CD14-positive monocyte (primary cell): ENCODE data around the gene MICAL2. TPM values are rescaled to one million over a fixed set of nuclear protein-coding genes. Genes with fewer than 3 reads are reported as not detected.

ENCODE experiments used
- DNase-seq, 3 donors: peaks; one replicate each; pipeline ENCODE4 v3.0.0-alpha.2; 2011 to 2022
- H2AFZ ChIP-seq: 2 replicates; pipeline ENCODE4 v1.6.0; 2012; ENCODE audit warnings: mild to moderate bottlenecking, low read depth, low read length, inconsistent platforms; ENCODE audit not compliant: insufficient read depth, poor library complexity, severe bottlenecking
- H3K27ac ChIP-seq, 2 donors: 1 replicate in 1 of 2; 2 replicates in 1 of 2; pipeline ENCODE4 v1.5.1; 2012 to 2013; ENCODE audit warnings: low read length in 2 of 2, control low read depth in 1 of 2, inconsistent platforms in 1 of 2, low read depth in 1 of 2, mild to moderate bottlenecking in 1 of 2
- H3K27me3 ChIP-seq, 2 donors: one replicate each; pipeline versions ENCODE4 v1.6.0 to v1.6.1; 2011 to 2013; ENCODE audit warnings: low read length in 2 of 2; ENCODE audit not compliant: control insufficient read depth in 2 of 2, insufficient read depth in 2 of 2
- H3K36me3 ChIP-seq, 2 donors: replicated peaks in 1 of 2; 1 replicate in 1 of 2; 2 replicates in 1 of 2; pipeline versions ENCODE4 v1.5.1 to v1.6.1; 2012 to 2013; ENCODE audit warnings: low read length in 2 of 2, control low read depth in 1 of 2, inconsistent platforms in 1 of 2, mild to moderate bottlenecking in 1 of 2; ENCODE audit not compliant: insufficient read depth in 2 of 2, control insufficient read depth in 1 of 2
- H3K4me1 ChIP-seq, 2 donors: 1 replicate in 1 of 2; 2 replicates in 1 of 2; pipeline versions ENCODE4 v1.5.1 to v1.6.1; 2012 to 2013; ENCODE audit warnings: low read length in 2 of 2, control low read depth in 1 of 2, inconsistent platforms in 1 of 2, mild to moderate bottlenecking in 1 of 2, moderate library complexity in 1 of 2; ENCODE audit not compliant: insufficient read depth in 2 of 2, control insufficient read depth in 1 of 2
- H3K4me2 ChIP-seq: replicated peaks from 2 replicates; pipeline ENCODE3; 2012; ENCODE audit warnings: low read length, moderate library complexity, mild to moderate bottlenecking; ENCODE audit not compliant: poor library complexity, severe bottlenecking; ENCODE audit errors: extremely low read depth
- H3K4me3 ChIP-seq, 3 experiments: fragments of 200-600 bp in 1 of 3; sonication (generic) in 1 of 3; replicated peaks in 1 of 3; 1 replicate in 2 of 3; 2 replicates in 1 of 3; pipeline ENCODE4 v1.5.1; 2011 to 2013; ENCODE audit warnings: low read length in 3 of 3, mild to moderate bottlenecking in 3 of 3, control low read depth in 2 of 3, low read depth in 2 of 3, inconsistent platforms in 1 of 3, moderate library complexity in 1 of 3
- H3K79me2 ChIP-seq: 2 replicates; pipeline ENCODE4 v1.6.0; 2012; ENCODE audit warnings: mild to moderate bottlenecking, control low read depth, inconsistent platforms, low read length, moderate library complexity; ENCODE audit not compliant: insufficient read depth
- H3K9ac ChIP-seq: 2 replicates; pipeline ENCODE4 v1.6.0; 2017; ENCODE audit warnings: low read length, mild to moderate bottlenecking; ENCODE audit not compliant: insufficient read depth, poor library complexity, severe bottlenecking
- H3K9me3 ChIP-seq, 2 donors: replicated peaks in 1 of 2; 1 replicate in 1 of 2; 2 replicates in 1 of 2; pipeline versions ENCODE4 v1.5.1 to v1.6.1; 2012 to 2013; ENCODE audit warnings: low read length in 2 of 2, control low read depth in 1 of 2; ENCODE audit not compliant: control insufficient read depth in 1 of 2, insufficient read depth in 1 of 2
- H4K20me1 ChIP-seq: 2 replicates; pipeline ENCODE4 v1.6.0; 2012; ENCODE audit warnings: mild to moderate bottlenecking, low read length, control low read depth, moderate library complexity; ENCODE audit not compliant: insufficient read depth
- H3K27ac Mint-ChIP-seq, 7 donors: one replicate each; pipeline ENCODE4 v1.8.0; 2020; ENCODE audit warnings: mild to moderate bottlenecking in 7 of 7, mixed read lengths in 7 of 7, moderate library complexity in 6 of 7, inconsistent platforms in 2 of 7
- H3K27me3 Mint-ChIP-seq, 3 donors: one replicate each; pipeline ENCODE4 v1.8.0; 2021 to 2022; ENCODE audit warnings: low read depth in 3 of 3, mild to moderate bottlenecking in 3 of 3, mixed read lengths in 3 of 3, moderate library complexity in 3 of 3, inconsistent platforms in 1 of 3
- H3K36me3 Mint-ChIP-seq, 2 donors: one replicate each; pipeline ENCODE4 v1.8.0; 2020; ENCODE audit warnings: mixed read lengths in 2 of 2, inconsistent platforms in 1 of 2, mild to moderate bottlenecking in 1 of 2
- H3K4me1 Mint-ChIP-seq: one replicate; pipeline ENCODE4 v1.8.0; 2020; ENCODE audit warnings: mild to moderate bottlenecking, mixed read lengths
- H3K4me3 Mint-ChIP-seq, 2 donors: one replicate each; pipeline ENCODE4 v1.8.0; 2020; ENCODE audit warnings: mild to moderate bottlenecking in 2 of 2, mixed read lengths in 2 of 2, moderate library complexity in 1 of 2
- H3K9me3 Mint-ChIP-seq, 7 donors: one replicate each; pipeline ENCODE4 v1.8.0; 2020 to 2022; ENCODE audit warnings: mixed read lengths in 7 of 7, mild to moderate bottlenecking in 6 of 7, moderate library complexity in 6 of 7, inconsistent platforms in 2 of 7
- WGBS: methylation state at CpG from one replicate; pipeline ENCODE4 v1.1.5; 2013; ENCODE audit warnings: missing lambda C conversion rate; ENCODE audit not compliant: insufficient coverage; 5-methylcytosine and 5-hydroxymethylcytosine counted together
- intact Hi-C, 2 donors: fragments of 100-400 bp; cut with micrococcal nuclease; formaldehyde crosslinking; loops; one replicate each; pipeline versions ENCODE4 v1.15.0 to v1.15.1; 2023
- polyA plus RNA-seq, 3 donors: library from polyadenylated mRNA; depleted of rRNA in 1 of 3; unstranded in 2 of 3; stranded (reverse) in 1 of 3; fragments of 300-500 nt in 2 of 3; fragments of >200 nt in 1 of 3; fragmentation: Illumina TruSeq in 2 of 3; gene quantifications; 1 replicate in 2 of 3; 2 replicates in 1 of 3; pipeline ENCODE4 v1.2.3, GENCODE V29; 2012 to 2021
- TF ChIP-seq, protein P1 (sequence below): fragments of 200-600 bp; IDR thresholded peaks from one replicate; pipeline ENCODE4 v1.8.0; 2022; ENCODE audit warnings: antibody characterized with exemption, mild to moderate bottlenecking

The MICAL2 gene
- polyA plus RNA-seq, 3 donors = 39.8 to 72.5 (median 44.0) TPM

DNA sequence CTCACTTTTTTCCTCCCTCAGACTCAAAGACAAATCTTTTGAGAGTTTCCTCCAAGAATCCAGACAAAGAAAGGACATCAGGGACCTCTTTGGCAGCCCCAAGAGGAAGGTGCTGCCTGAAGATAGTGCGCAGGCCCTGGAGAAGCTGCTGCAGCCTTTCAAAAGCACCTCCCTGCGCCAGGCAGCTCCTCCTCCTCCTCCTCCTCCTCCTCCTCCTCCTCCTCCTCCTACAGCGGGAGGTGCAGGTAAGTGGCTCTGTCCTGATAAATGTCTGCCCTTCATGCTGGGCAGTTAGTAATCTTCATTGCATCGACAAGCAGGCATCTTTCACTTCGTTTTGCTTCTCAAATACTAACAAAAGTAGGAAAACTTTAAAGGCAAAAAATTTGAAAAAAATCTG lies 184.2 kb downstream of the MICAL2 start:
- Histone ChIP-seq H4K20me1 (no peaks in the 10 kb centered on the region), H3K4me3 (no peak overlapping the region), H3K27ac (no peak overlapping the region), H3K9ac (no peak overlapping the region), H3K4me1 (no peaks in the 10 kb centered on the region), H3K9me3 (peaks cover 0 to 11% of the 10 kb centered on the region in 2 donors), H2AFZ (no peak overlapping the region), H3K4me2 (no peak overlapping the region), H3K36me3 (no peaks in the 10 kb centered on the region), H3K27me3 (no peaks in the 10 kb centered on the region), H3K79me2 (no peaks in the 10 kb centered on the region)
- peaks cover 1 to 13% (median 2%) of the 10 kb centered on the region in 3 donors for H3K27me3 Mint-ChIP-seq
- H3K36me3 Mint-ChIP-seq = peaks cover 7 to 18% of the 10 kb centered on the region in 2 donors
- TF ChIP-seq, protein P1, sequence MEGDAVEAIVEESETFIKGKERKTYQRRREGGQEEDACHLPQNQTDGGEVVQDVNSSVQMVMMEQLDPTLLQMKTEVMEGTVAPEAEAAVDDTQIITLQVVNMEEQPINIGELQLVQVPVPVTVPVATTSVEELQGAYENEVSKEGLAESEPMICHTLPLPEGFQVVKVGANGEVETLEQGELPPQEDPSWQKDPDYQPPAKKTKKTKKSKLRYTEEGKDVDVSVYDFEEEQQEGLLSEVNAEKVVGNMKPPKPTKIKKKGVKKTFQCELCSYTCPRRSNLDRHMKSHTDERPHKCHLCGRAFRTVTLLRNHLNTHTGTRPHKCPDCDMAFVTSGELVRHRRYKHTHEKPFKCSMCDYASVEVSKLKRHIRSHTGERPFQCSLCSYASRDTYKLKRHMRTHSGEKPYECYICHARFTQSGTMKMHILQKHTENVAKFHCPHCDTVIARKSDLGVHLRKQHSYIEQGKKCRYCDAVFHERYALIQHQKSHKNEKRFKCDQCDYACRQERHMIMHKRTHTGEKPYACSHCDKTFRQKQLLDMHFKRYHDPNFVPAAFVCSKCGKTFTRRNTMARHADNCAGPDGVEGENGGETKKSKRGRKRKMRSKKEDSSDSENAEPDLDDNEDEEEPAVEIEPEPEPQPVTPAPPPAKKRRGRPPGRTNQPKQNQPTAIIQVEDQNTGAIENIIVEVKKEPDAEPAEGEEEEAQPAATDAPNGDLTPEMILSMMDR = no peak
- no CpG with 5 or more reads among the region's 5 CpGs for WGBS
- no peak for DNase-seq
- intact Hi-C loops = no loop called here
- H3K4me1 Mint-ChIP-seq = peaks cover 9% of the 10 kb centered on the region
- no peak overlapping the region for H3K27ac Mint-ChIP-seq
- peaks cover 2 to 13% (median 8%) of the 10 kb centered on the region in 7 donors for H3K9me3 Mint-ChIP-seq
- H3K4me3 Mint-ChIP-seq = no peak overlapping the region

DNA sequence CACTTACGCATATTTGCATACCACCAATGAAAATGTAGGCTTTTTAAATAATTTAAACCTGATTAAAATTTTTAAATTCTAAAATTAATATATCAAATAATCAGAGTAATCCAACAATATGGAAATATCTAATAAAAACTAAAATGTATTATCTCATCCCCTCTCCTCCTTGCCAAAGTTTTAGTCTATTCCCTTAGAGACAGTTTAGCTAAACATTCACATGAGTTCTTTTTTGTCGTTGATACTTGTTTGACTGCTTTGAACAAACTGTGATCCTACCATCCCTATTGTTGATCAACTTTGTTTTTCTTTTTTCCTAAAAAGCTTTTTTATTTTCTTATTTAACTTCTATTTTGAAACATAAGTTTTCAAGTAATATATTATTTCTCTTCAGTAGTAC lies 185.6 kb downstream of the MICAL2 start:
- H3K36me3 ChIP-seq = no peaks in the 10 kb centered on the region

More for the DNA sequence above, 185.6 kb downstream of the MICAL2 start:
- Histone ChIP-seq H3K4me3 (no peak overlapping the region), H3K9me3 (peaks cover 0 to 11% of the 10 kb centered on the region in 2 donors), H2AFZ (no peak overlapping the region), H3K4me1 (no peaks in the 10 kb centered on the region), H3K27me3 (no peaks in the 10 kb centered on the region), H3K4me2 (no peak overlapping the region), H3K9ac (no peak overlapping the region), H3K79me2 (no peaks in the 10 kb centered on the region), H3K27ac (no peak overlapping the region), H4K20me1 (no peaks in the 10 kb centered on the region)
- Mint-ChIP-seq H3K9me3 (peaks cover 2 to 18% (median 10%) of the 10 kb centered on the region in 7 donors), H3K27ac (no peak overlapping the region), H3K4me3 (no peak overlapping the region), H3K36me3 (peaks cover 16 to 18% of the 10 kb centered on the region in 2 donors), H3K4me1 (peaks cover 3% of the 10 kb centered on the region), H3K27me3 (peaks cover 1 to 11% (median 2%) of the 10 kb centered on the region in 3 donors)
- TF ChIP-seq, protein P1 = no peak
- intact Hi-C loops = no loop called here
- no peak for DNase-seq
- WGBS = 100% methylated on average over 1 of the region's 2 CpGs
